Vagina (tissue), 2 donors: ENCODE data around the gene GABRG1. TPM values are rescaled to one million over a fixed set of nuclear protein-coding genes. Genes with fewer than 3 reads are reported as not detected.

Experiments used
- DNase-seq, 2 donors: peaks; one replicate each; pipeline ENCODE4 v3.0.0-alpha.2; 2017; ENCODE audit errors: extremely low spot score in 2 of 2
- H3K27ac ChIP-seq: fragments of 200-600 bp; sonication (generic); one replicate; pipeline ENCODE4 v1.5.1; 2019
- H3K27me3 ChIP-seq: fragments of 200-600 bp; sonication (generic); one replicate; pipeline ENCODE4 v1.5.1; 2019
- H3K36me3 ChIP-seq, 2 donors: fragments of 200-600 bp; sonication (generic); one replicate each; pipeline ENCODE4 v1.5.1; 2017 to 2019
- H3K4me1 ChIP-seq: fragments of 200-600 bp; sonication (generic); one replicate; pipeline ENCODE4 v1.5.1; 2019
- H3K4me3 ChIP-seq, 2 donors: fragments of 200-600 bp; sonication (generic); 1 replicate in 1 of 2; 2 replicates in 1 of 2; pipeline ENCODE4 v1.5.1; 2016 to 2019
- H3K9me3 ChIP-seq: fragments of 200-600 bp; sonication (generic); one replicate; pipeline ENCODE4 v1.5.1; 2019
- CTCF ChIP-seq, 3 experiments: fragments of 450-650 bp in 2 of 3; fragments of 200-600 bp in 1 of 3; sonication (generic) in 1 of 3; IDR thresholded peaks; one replicate each; pipeline ENCODE4 v1.5.1; 2017 to 2019; ENCODE audit warnings: antibody characterized with exemption in 3 of 3, mild to moderate bottlenecking in 2 of 3, moderate library complexity in 2 of 3
- POLR2A ChIP-seq, 2 donors: fragments of 450-650 bp; IDR thresholded peaks; one replicate each; pipeline ENCODE4 v1.6.1; 2017; ENCODE audit warnings: antibody characterized with exemption in 2 of 2, mild to moderate bottlenecking in 2 of 2, moderate library complexity in 2 of 2
- POLR2AphosphoS5 ChIP-seq, 2 donors: sonication (generic); formaldehyde crosslinking; IDR thresholded peaks; one replicate each; pipeline ENCODE4 v1.9.0; 2017; ENCODE audit warnings: antibody characterized with exemption in 2 of 2, mild to moderate bottlenecking in 2 of 2, low read depth in 1 of 2; ENCODE audit not compliant: insufficient read depth in 1 of 2
- intact Hi-C: fragments of 100-400 bp; cut with DNase I; formaldehyde crosslinking; loops from one replicate; pipeline ENCODE4 v1.15.1; 2023
- total RNA-seq: library from RNA; depleted of rRNA; stranded (reverse); fragments of >200 nt; gene quantifications from one replicate; pipeline ENCODE4 v1.2.3, GENCODE V29; 2016

Gene GABRG1
- total RNA-seq, 1 donor from 2014 or later = not detected

- Histone ChIP-seq H3K27me3 (no peaks in the 10 kb centered on the region), H3K4me3 (no peak overlapping the region), H3K36me3 (no peaks in the 10 kb centered on the region), H3K4me1 (no peaks in the 10 kb centered on the region), H3K9me3 (no peaks in the 10 kb centered on the region), H3K27ac (no peak overlapping the region)
- no peak for DNase-seq
- intact Hi-C loops = no loop called here
- TF ChIP-seq CTCF (IDR thresholded peaks at IDR 0.05) (no peak), POLR2AphosphoS5 (IDR thresholded peaks at IDR 0.05; ENCODE audit: insufficient read depth in 1 of 2, low read depth in 1 of 2) (no peak), POLR2A (IDR thresholded peaks at IDR 0.05) (no peak)
These were observed 107.5 kb downstream of the GABRG1 start for GRCh38 chr4:46016306-46016705.

DNA sequence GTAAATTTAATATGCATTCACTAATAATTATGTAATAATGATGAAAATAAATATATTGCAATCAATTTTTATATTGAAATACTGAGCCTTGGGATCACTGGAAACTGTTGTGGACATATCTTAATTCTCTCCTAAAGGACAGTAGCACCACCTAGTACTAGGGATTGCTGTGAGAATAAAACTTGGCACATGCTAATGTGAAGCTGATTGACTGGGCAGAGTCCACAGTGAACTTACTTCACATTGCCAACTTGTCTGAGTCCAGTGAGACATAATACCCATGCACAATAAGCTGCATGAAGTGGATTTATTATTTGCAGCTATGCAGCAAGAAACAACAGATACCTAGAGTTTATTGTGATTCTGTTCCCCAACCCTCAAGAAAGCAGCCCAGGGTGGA, 131.1 kb downstream of the GABRG1 start:
- H3K9me3 ChIP-seq = no peaks in the 10 kb centered on the region
- no peak overlapping the region for H3K4me3 ChIP-seq
- no peaks in the 10 kb centered on the region for H3K36me3 ChIP-seq
- H3K27ac ChIP-seq = no peak overlapping the region
- no peaks in the 10 kb centered on the region for H3K27me3 ChIP-seq
- TF ChIP-seq CTCF (IDR thresholded peaks at IDR 0.05) (no peak), POLR2AphosphoS5 (IDR thresholded peaks at IDR 0.05; ENCODE audit: insufficient read depth in 1 of 2, low read depth in 1 of 2) (no peak), POLR2A (IDR thresholded peaks at IDR 0.05) (no peak)
- intact Hi-C loops = no loop called here
- DNase-seq = no peak
- no peaks in the 10 kb centered on the region for H3K4me1 ChIP-seq

DNA sequence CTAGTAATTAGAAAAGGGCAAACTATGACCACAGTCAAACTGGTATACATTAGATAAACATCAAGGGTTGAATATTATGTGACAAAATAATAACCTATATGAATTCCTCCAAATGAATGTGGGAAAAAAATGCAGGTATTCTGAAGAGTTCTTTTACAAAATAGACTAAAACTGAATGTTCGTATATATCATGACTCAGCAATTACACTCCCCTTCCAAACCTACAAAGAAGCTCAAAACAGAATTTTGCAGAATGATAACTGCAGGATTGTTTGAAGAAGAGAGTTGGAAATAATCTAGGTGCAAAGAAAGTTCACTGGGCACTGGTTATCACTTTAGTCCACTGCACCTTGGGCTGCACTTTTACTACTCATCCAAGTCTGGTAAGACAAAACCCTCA, 134.1 kb downstream of the GABRG1 start:
- H3K27ac ChIP-seq = no peak overlapping the region
- no peaks in the 10 kb centered on the region for H3K27me3 ChIP-seq
- no peak overlapping the region for H3K4me3 ChIP-seq
- no peak for DNase-seq
- no peaks in the 10 kb centered on the region for H3K36me3 ChIP-seq
- TF ChIP-seq CTCF (IDR thresholded peaks at IDR 0.05) (no peak), POLR2A (IDR thresholded peaks at IDR 0.05) (no peak), POLR2AphosphoS5 (IDR thresholded peaks at IDR 0.05; ENCODE audit: insufficient read depth in 1 of 2, low read depth in 1 of 2) (no peak)
- no peaks in the 10 kb centered on the region for H3K4me1 ChIP-seq
- H3K9me3 ChIP-seq = no peaks in the 10 kb centered on the region
- intact Hi-C loops = no loop called here

DNA sequence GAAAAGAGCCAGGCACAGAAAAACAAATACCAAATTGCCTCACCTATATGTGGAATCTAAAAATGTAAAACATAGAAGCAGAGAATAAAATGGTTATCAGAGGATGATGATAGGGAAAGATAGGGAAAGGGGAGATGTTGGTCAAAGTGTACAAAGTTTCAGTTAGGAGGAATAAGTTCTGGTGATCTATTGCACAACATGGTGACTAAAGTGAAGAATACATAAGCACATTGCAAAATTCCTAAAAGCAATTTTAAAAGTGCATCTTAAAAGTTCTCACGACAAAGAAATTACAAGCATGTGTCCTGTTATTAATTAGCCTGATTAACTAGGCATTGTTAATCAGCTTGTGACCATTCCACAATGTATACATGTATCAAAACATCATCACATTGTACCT, 136.0 kb downstream of the GABRG1 start:
- H3K36me3 ChIP-seq = no peaks in the 10 kb centered on the region
- H3K9me3 ChIP-seq = no peaks in the 10 kb centered on the region
- no peaks in the 10 kb centered on the region for H3K4me1 ChIP-seq
- intact Hi-C loops = no loop called here
- no peak overlapping the region for H3K4me3 ChIP-seq
- TF ChIP-seq POLR2AphosphoS5 (IDR thresholded peaks at IDR 0.05; ENCODE audit: insufficient read depth in 1 of 2, low read depth in 1 of 2) (no peak), CTCF (IDR thresholded peaks at IDR 0.05) (no peak), POLR2A (IDR thresholded peaks at IDR 0.05) (no peak)
- DNase-seq = no peak
- no peak overlapping the region for H3K27ac ChIP-seq
- H3K27me3 ChIP-seq = no peaks in the 10 kb centered on the region
